ENCODE data around the gene DCTPP1. TPM values are rescaled to one million over a fixed set of nuclear protein-coding genes. Genes with fewer than 3 reads are reported as not detected.
A peak's percentile ranks its signal among the peaks of the same experiment; 100 is the strongest.

The DCTPP1 gene
- total and polyA plus RNA-seq, 2 of the 13 experiments (the other 11 are each of a cell fraction or from before 2014, with no cell fraction given) = 54.8 to 74.4 TPM

DNA sequence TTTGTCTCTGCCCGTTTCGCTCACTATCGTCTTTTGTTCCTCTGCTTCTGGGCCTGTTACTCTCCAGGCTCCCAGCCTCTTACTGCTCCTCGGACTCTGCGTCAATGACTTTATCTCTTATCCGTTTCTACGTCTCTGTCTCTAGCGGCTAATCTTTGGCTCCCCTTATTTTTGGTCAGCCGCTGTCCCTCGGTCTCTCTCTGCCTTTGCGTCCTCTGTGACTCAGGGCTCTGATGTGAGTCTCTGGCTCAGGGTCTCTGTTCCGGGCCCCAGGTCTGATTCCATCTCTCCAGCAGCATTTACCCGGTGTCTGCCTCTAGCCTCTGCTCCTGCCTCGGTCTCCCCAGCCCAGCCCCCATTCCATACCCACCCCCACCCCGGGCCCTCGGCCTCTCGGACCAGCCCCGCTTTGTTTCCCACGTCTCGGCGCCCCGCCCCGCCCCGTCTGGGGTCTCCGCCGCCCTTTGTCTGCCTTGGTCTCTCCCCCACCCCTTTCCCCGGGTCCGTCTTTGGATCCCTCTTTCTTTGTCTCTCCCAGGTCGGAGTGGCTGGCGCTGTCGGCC lies 35.2 kb downstream of the DCTPP1 start (continued):
- TF ChIP-seq, protein P1, sequence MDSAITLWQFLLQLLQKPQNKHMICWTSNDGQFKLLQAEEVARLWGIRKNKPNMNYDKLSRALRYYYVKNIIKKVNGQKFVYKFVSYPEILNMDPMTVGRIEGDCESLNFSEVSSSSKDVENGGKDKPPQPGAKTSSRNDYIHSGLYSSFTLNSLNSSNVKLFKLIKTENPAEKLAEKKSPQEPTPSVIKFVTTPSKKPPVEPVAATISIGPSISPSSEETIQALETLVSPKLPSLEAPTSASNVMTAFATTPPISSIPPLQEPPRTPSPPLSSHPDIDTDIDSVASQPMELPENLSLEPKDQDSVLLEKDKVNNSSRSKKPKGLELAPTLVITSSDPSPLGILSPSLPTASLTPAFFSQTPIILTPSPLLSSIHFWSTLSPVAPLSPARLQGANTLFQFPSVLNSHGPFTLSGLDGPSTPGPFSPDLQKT (CRISPR knock-in tag; IDR thresholded peaks at IDR 0.05; ENCODE audit: borderline replicate concordance) = no peak
- TF ChIP-seq SMAD3 (CRISPR knock-in tag; IDR thresholded peaks at IDR 0.05) (0 out of 2 replicates have a peak, but pooled peaks have one; percentile 0), CENPX (CRISPR knock-in tag; IDR thresholded peaks at IDR 0.05) (no peak), ZNF761 (CRISPR knock-in tag; conservative IDR thresholded peaks at IDR 0.05) (no peak), ELF4 (CRISPR knock-in tag; IDR thresholded peaks at IDR 0.05; ENCODE audit: borderline replicate concordance) (peak; percentile 45; the same call in 1 of the 2 replicates), ZNF891 (CRISPR knock-in tag; IDR thresholded peaks at IDR 0.05) (no peak), HNRNPLL (IDR thresholded peaks at IDR 0.05; ENCODE audit: low read depth, low read length, poor library complexity, severe bottlenecking) (no peak), SOX6 (IDR thresholded peaks at IDR 0.05) (no peak), SOX6 (CRISPR knock-in tag; IDR thresholded peaks at IDR 0.05) (0 out of 2 replicates have a peak, but pooled peaks have one; percentile 39), ZNF780A (CRISPR knock-in tag; IDR thresholded peaks at IDR 0.05) (no peak), ZNF432 (CRISPR knock-in tag; IDR thresholded peaks at IDR 0.05; ENCODE audit: borderline replicate concordance) (0 out of 2 replicates have a peak, but pooled peaks have one; percentile 79), MTF2 (CRISPR knock-in tag; IDR thresholded peaks at IDR 0.05; ENCODE audit: borderline replicate concordance) (no peak), SOX13 (IDR thresholded peaks at IDR 0.05) (no peak), SOX13 (CRISPR knock-in tag; conservative IDR thresholded peaks at IDR 0.05 in 1 of 2, IDR thresholded peaks at IDR 0.05 in 1 of 2) (peak in 1 of 2 experiments; percentile 23; a peak in 1 of 4 replicates), NAIF1 (CRISPR knock-in tag; IDR thresholded peaks at IDR 0.05; ENCODE audit: borderline replicate concordance) (0 out of 2 replicates have a peak, but pooled peaks have one; percentile 64), ZNF772 (CRISPR knock-in tag; IDR thresholded peaks at IDR 0.05) (0 out of 2 replicates have a peak, but pooled peaks have one; percentile 25)
- TF ChIP-seq, protein P2, sequence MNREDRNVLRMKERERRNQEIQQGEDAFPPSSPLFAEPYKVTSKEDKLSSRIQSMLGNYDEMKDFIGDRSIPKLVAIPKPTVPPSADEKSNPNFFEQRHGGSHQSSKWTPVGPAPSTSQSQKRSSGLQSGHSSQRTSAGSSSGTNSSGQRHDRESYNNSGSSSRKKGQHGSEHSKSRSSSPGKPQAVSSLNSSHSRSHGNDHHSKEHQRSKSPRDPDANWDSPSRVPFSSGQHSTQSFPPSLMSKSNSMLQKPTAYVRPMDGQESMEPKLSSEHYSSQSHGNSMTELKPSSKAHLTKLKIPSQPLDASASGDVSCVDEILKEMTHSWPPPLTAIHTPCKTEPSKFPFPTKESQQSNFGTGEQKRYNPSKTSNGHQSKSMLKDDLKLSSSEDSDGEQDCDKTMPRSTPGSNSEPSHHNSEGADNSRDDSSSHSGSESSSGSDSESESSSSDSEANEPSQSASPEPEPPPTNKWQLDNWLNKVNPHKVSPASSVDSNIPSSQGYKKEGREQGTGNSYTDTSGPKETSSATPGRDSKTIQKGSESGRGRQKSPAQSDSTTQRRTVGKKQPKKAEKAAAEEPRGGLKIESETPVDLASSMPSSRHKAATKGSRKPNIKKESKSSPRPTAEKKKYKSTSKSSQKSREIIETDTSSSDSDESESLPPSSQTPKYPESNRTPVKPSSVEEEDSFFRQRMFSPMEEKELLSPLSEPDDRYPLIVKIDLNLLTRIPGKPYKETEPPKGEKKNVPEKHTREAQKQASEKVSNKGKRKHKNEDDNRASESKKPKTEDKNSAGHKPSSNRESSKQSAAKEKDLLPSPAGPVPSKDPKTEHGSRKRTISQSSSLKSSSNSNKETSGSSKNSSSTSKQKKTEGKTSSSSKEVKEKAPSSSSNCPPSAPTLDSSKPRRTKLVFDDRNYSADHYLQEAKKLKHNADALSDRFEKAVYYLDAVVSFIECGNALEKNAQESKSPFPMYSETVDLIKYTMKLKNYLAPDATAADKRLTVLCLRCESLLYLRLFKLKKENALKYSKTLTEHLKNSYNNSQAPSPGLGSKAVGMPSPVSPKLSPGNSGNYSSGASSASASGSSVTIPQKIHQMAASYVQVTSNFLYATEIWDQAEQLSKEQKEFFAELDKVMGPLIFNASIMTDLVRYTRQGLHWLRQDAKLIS (CRISPR knock-in tag; IDR thresholded peaks at IDR 0.05) = no peak
- TF ChIP-seq, protein P3, sequence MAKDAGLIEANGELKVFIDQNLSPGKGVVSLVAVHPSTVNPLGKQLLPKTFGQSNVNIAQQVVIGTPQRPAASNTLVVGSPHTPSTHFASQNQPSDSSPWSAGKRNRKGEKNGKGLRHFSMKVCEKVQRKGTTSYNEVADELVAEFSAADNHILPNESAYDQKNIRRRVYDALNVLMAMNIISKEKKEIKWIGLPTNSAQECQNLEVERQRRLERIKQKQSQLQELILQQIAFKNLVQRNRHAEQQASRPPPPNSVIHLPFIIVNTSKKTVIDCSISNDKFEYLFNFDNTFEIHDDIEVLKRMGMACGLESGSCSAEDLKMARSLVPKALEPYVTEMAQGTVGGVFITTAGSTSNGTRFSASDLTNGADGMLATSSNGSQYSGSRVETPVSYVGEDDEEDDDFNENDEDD (CRISPR knock-in tag; IDR thresholded peaks at IDR 0.05; ENCODE audit: borderline replicate concordance) = no peak
- TF ChIP-seq, protein P4, sequence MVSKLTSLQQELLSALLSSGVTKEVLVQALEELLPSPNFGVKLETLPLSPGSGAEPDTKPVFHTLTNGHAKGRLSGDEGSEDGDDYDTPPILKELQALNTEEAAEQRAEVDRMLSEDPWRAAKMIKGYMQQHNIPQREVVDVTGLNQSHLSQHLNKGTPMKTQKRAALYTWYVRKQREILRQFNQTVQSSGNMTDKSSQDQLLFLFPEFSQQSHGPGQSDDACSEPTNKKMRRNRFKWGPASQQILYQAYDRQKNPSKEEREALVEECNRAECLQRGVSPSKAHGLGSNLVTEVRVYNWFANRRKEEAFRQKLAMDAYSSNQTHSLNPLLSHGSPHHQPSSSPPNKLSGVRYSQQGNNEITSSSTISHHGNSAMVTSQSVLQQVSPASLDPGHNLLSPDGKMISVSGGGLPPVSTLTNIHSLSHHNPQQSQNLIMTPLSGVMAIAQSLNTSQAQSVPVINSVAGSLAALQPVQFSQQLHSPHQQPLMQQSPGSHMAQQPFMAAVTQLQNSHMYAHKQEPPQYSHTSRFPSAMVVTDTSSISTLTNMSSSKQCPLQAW (CRISPR knock-in tag; IDR thresholded peaks at IDR 0.05) = peak; percentile 89
- TF ChIP-seq, protein P5, sequence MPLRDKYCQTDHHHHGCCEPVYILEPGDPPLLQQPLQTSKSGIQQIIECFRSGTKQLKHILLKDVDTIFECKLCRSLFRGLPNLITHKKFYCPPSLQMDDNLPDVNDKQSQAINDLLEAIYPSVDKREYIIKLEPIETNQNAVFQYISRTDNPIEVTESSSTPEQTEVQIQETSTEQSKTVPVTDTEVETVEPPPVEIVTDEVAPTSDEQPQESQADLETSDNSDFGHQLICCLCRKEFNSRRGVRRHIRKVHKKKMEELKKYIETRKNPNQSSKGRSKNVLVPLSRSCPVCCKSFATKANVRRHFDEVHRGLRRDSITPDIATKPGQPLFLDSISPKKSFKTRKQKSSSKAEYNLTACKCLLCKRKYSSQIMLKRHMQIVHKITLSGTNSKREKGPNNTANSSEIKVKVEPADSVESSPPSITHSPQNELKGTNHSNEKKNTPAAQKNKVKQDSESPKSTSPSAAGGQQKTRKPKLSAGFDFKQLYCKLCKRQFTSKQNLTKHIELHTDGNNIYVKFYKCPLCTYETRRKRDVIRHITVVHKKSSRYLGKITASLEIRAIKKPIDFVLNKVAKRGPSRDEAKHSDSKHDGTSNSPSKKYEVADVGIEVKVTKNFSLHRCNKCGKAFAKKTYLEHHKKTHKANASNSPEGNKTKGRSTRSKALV (CRISPR knock-in tag; IDR thresholded peaks at IDR 0.05) = peak; percentile 63; the same call in 1 of the 2 replicates

Data from HepG2 (cell line).